H1 (cell line): ENCODE data around the gene ZNF366. TPM values are rescaled to one million over a fixed set of nuclear protein-coding genes. Genes with fewer than 3 reads are reported as not detected.

ENCODE experiments used
- CTCF ChIA-PET: fragments of 300-600 bp; sonication (Branson Sonifier 250); formaldehyde crosslinking; loops from one replicate; lab custom pipeline; 2021; ENCODE audit not compliant: partially characterized antibody; lab: Charles Lee
- POLR2A ChIA-PET: fragments of 300-600 bp; sonication (Branson Sonifier 250); formaldehyde crosslinking; loops from one replicate; lab custom pipeline; 2021; ENCODE audit warnings: inconsistent platforms; ENCODE audit not compliant: partially characterized antibody; lab: Charles Lee
- DNase-seq, 2 experiments: peaks; one replicate each; pipeline versions ENCODE4 v3.0.0 to v3.0.0-alpha.2; 2010 to 2022; ENCODE audit warnings: low spot score in 2 of 2, low read depth in 1 of 2, mixed read lengths in 1 of 2
- FAIRE-seq: peaks from 2 replicates; lab custom pipeline; 2011; peaks lifted over from hg19 to GRCh38; lab: Jason Lieb, UNC
- H2AFZ ChIP-seq: 2 replicates; pipeline ENCODE4 v1.8.1; 2012; ENCODE audit warnings: low read length, inconsistent platforms
- H2AK5ac ChIP-seq: 2 replicates; pipeline ENCODE4 v1.6.1; 2013; ENCODE audit warnings: low read depth, low read length
- H2BK120ac ChIP-seq: replicated peaks from 2 replicates; pipeline ENCODE3; 2013; ENCODE audit warnings: low read depth, low read length, inconsistent platforms
- H2BK12ac ChIP-seq: 2 replicates; pipeline ENCODE4 v1.6.1; 2013; ENCODE audit warnings: low read depth, low read length
- H2BK15ac ChIP-seq: 2 replicates; pipeline ENCODE4 v1.6.1; 2013; ENCODE audit warnings: low read length
- H2BK20ac ChIP-seq: 2 replicates; pipeline ENCODE4 v1.6.1; 2013; ENCODE audit warnings: low read length
- H2BK5ac ChIP-seq: 2 replicates; pipeline ENCODE4 v1.6.1; 2013; ENCODE audit warnings: low read depth, low read length
- H3K14ac ChIP-seq: 2 replicates; pipeline ENCODE4 v1.6.1; 2013; ENCODE audit warnings: inconsistent platforms; ENCODE audit not compliant: insufficient read length
- H3K18ac ChIP-seq: 2 replicates; pipeline ENCODE4 v1.6.1; 2013; ENCODE audit warnings: low read length; ENCODE audit errors: extremely low read depth
- H3K23ac ChIP-seq: 2 replicates; pipeline ENCODE4 v1.6.1; 2013; ENCODE audit warnings: inconsistent platforms; ENCODE audit not compliant: insufficient read length
- H3K23me2 ChIP-seq: 2 replicates; pipeline ENCODE4 v1.6.1; 2013; ENCODE audit warnings: low read depth, low read length
- H3K27ac ChIP-seq: 2 replicates; pipeline ENCODE4 v1.6.1; 2011; ENCODE audit warnings: low read depth, low read length, inconsistent platforms
- H3K27me3 ChIP-seq, 4 experiments: replicated peaks in 1 of 4; 1 replicate in 1 of 4; 2 replicates in 3 of 4; pipeline versions ENCODE4 v1.6.1 to v1.8.1; 2011 to 2013; ENCODE audit warnings: low read length in 3 of 4, mild to moderate bottlenecking in 3 of 4, inconsistent platforms in 2 of 4, mixed read lengths in 2 of 4, moderate library complexity in 1 of 4; ENCODE audit not compliant: control insufficient read depth in 3 of 4, insufficient read depth in 3 of 4; ENCODE audit errors: extremely low read depth in 1 of 4
- H3K36me3 ChIP-seq, 4 experiments: 2 replicates each; pipeline versions ENCODE4 v1.6.1 to v1.8.1; 2011 to 2013; ENCODE audit warnings: mild to moderate bottlenecking in 4 of 4, low read length in 3 of 4, moderate library complexity in 2 of 4, control low read depth in 1 of 4, inconsistent platforms in 1 of 4; ENCODE audit not compliant: insufficient read depth in 4 of 4, control insufficient read depth in 2 of 4
- H3K4ac ChIP-seq: replicated peaks from 2 replicates; pipeline ENCODE3; 2013; ENCODE audit warnings: low read length, low read depth, mixed read lengths, inconsistent platforms; ENCODE audit not compliant: insufficient read length
- H3K4me1 ChIP-seq, 4 experiments: replicated peaks in 1 of 4; 1 replicate in 1 of 4; 2 replicates in 3 of 4; pipeline versions ENCODE4 v1.6.1 to v1.8.1; 2011 to 2013; ENCODE audit warnings: low read length in 3 of 4, inconsistent platforms in 2 of 4, mixed read lengths in 1 of 4; ENCODE audit not compliant: insufficient read depth in 4 of 4, control insufficient read depth in 3 of 4
- H3K4me2 ChIP-seq, 2 experiments: 2 replicates each; pipeline versions ENCODE4 v1.6.1 to v1.8.1; 2011 to 2013; ENCODE audit warnings: low read depth in 2 of 2, low read length in 2 of 2, control low read depth in 1 of 2, inconsistent platforms in 1 of 2, mild to moderate bottlenecking in 1 of 2; ENCODE audit not compliant: insufficient read depth in 1 of 2
- H3K4me3 ChIP-seq, 4 experiments: fragments of 200-600, 300-600 bp in 1 of 4; sonication (generic), shearing (Covaris generic), sonication (Bioruptor Twin) in 1 of 4; 2 replicates each; pipeline versions ENCODE4 v1.5.1 to v1.8.1; 2011 to 2016; ENCODE audit warnings: low read length in 4 of 4, low read depth in 3 of 4, control low read depth in 2 of 4, inconsistent platforms in 2 of 4, mild to moderate bottlenecking in 2 of 4, mixed read lengths in 1 of 4, moderate library complexity in 1 of 4; ENCODE audit not compliant: insufficient read depth in 2 of 4; ENCODE audit errors: extremely low read depth in 1 of 4
- H3K56ac ChIP-seq: replicated peaks from 2 replicates; pipeline ENCODE3; 2013; ENCODE audit warnings: low read depth, mild to moderate bottlenecking, mixed read lengths, low read length, inconsistent platforms; ENCODE audit not compliant: insufficient read length
- H3K79me1 ChIP-seq: 2 replicates; pipeline ENCODE4 v1.6.1; 2013; ENCODE audit warnings: low read depth, low read length, control low read depth
- H3K79me2 ChIP-seq, 2 experiments: 2 replicates each; pipeline versions ENCODE4 v1.6.1 to v1.8.1; 2012 to 2013; ENCODE audit warnings: low read length in 2 of 2, mild to moderate bottlenecking in 2 of 2, inconsistent platforms in 1 of 2; ENCODE audit not compliant: insufficient read depth in 2 of 2, control insufficient read depth in 1 of 2
- H3K9ac ChIP-seq, 4 experiments: replicated peaks in 1 of 4; 1 replicate in 1 of 4; 2 replicates in 3 of 4; pipeline versions ENCODE4 v1.6.1 to v1.8.1; 2011 to 2013; ENCODE audit warnings: low read depth in 3 of 4, low read length in 3 of 4, control low read depth in 2 of 4, mild to moderate bottlenecking in 2 of 4, moderate library complexity in 2 of 4, inconsistent platforms in 1 of 4; ENCODE audit errors: extremely low read depth in 1 of 4
- H3K9me3 ChIP-seq, 2 experiments: 2 replicates each; pipeline versions ENCODE4 v1.6.1 to v1.8.1; 2012 to 2013; ENCODE audit warnings: mild to moderate bottlenecking in 2 of 2, moderate library complexity in 2 of 2, control low read depth in 1 of 2, inconsistent platforms in 1 of 2, low read depth in 1 of 2, low read length in 1 of 2, mixed read lengths in 1 of 2; ENCODE audit not compliant: insufficient read depth in 2 of 2
- H4K20me1 ChIP-seq, 2 experiments: replicated peaks in 1 of 2; 2 replicates each; pipeline versions ENCODE3 to v1.8.1; 2011 to 2013; ENCODE audit warnings: inconsistent platforms in 2 of 2, low read length in 2 of 2, mild to moderate bottlenecking in 1 of 2; ENCODE audit not compliant: insufficient read depth in 2 of 2, control insufficient read depth in 1 of 2
- H4K5ac ChIP-seq: 2 replicates; pipeline ENCODE4 v1.6.1; 2013; ENCODE audit warnings: low read length, low read depth, mixed read lengths, inconsistent platforms; ENCODE audit not compliant: insufficient read length
- H4K8ac ChIP-seq: 2 replicates; pipeline ENCODE4 v1.8.0; 2013; ENCODE audit warnings: mild to moderate bottlenecking, moderate library complexity, low read length, inconsistent platforms; ENCODE audit not compliant: insufficient read depth; ENCODE audit errors: extremely low read depth
- H4K91ac ChIP-seq: replicated peaks from 2 replicates; pipeline ENCODE3; 2013; ENCODE audit warnings: low read length, mixed read lengths, inconsistent platforms; ENCODE audit not compliant: insufficient read length
- BACH1 ChIP-seq: IDR thresholded peaks from 2 replicates; pipeline ENCODE4 v1.6.1; 2012; ENCODE audit warnings: low read length, improper control_type of control experiment
- CBX5 ChIP-seq: fragments of 300-800, 300-1000 bp; sonication (generic); IDR thresholded peaks from 2 replicates; pipeline ENCODE4 v1.7.1; 2016; ENCODE audit warnings: antibody characterized with exemption, low read length, low read depth
- CHD2 ChIP-seq: IDR thresholded peaks from 2 replicates; pipeline ENCODE4 v1.6.1; 2012; ENCODE audit warnings: low read length, improper control_type of control experiment
- EGR1 ChIP-seq: IDR thresholded peaks from 2 replicates; pipeline ENCODE4 v1.6.1; 2011; ENCODE audit warnings: low read depth, low read length, borderline replicate concordance
- EZH2 ChIP-seq: fragments of 200-600 bp; sonication (generic); IDR thresholded peaks from 2 replicates; pipeline ENCODE4 v1.7.1; 2012; ENCODE audit warnings: low read depth, mild to moderate bottlenecking, moderate library complexity, low read length, inconsistent platforms; ENCODE audit not compliant: severe bottlenecking
- JUN ChIP-seq: IDR thresholded peaks from 2 replicates; pipeline ENCODE4 v1.6.1; 2011; ENCODE audit warnings: low read depth, mild to moderate bottlenecking, improper control_type of control experiment, low read length
- MAFK ChIP-seq: IDR thresholded peaks from 2 replicates; pipeline ENCODE4 v1.6.1; 2012; ENCODE audit warnings: low read depth, mild to moderate bottlenecking, improper control_type of control experiment, low read length
- NANOG ChIP-seq: IDR thresholded peaks from 2 replicates; pipeline ENCODE4 v1.6.1; 2011; ENCODE audit warnings: low read length, low read depth, mild to moderate bottlenecking, inconsistent platforms; ENCODE audit not compliant: insufficient read depth, poor library complexity, severe bottlenecking
- POLR2AphosphoS5 ChIP-seq: IDR thresholded peaks from 2 replicates; pipeline ENCODE4 v1.6.1; 2011; ENCODE audit warnings: low read depth, low read length
- SAP30 ChIP-seq: fragments of 300-600 bp; sonication (generic); IDR thresholded peaks from 2 replicates; pipeline ENCODE4 v1.7.1; 2012; ENCODE audit warnings: low read length, moderate library complexity, mild to moderate bottlenecking, inconsistent platforms; ENCODE audit not compliant: insufficient read depth, insufficient replicate concordance
- SIRT6 ChIP-seq: IDR thresholded peaks from one replicate; pipeline ENCODE4 v1.7.1; 2012; ENCODE audit warnings: low read length, inconsistent platforms
- SIX5 ChIP-seq: IDR thresholded peaks from 2 replicates; pipeline ENCODE4 v1.6.1; 2011; ENCODE audit warnings: mild to moderate bottlenecking, low read depth, low read length
- TBP ChIP-seq: IDR thresholded peaks from 2 replicates; pipeline ENCODE4 v1.6.1; 2011; ENCODE audit warnings: low read depth, low read length, improper control_type of control experiment
- TEAD4 ChIP-seq: IDR thresholded peaks from 2 replicates; pipeline ENCODE4 v1.6.1; 2012; ENCODE audit warnings: low read depth, low read length, inconsistent platforms, mixed read lengths
- WGBS, 2 experiments: shearing (Covaris generic) in 1 of 2; methylation state at CpG; one replicate each; pipeline versions ENCODE4 v1.1.6 to v1.1.7; 2013 to 2015; ENCODE audit warnings: low lambda C conversion rate in 2 of 2, mixed read lengths in 2 of 2, inconsistent platforms in 1 of 2, low coverage in 1 of 2, missing lambda C conversion rate in 1 of 2; ENCODE audit not compliant: insufficient replicate concordance in 2 of 2, insufficient coverage in 1 of 2, insufficient read length in 1 of 2; ENCODE audit errors: extremely low coverage in 1 of 2, missing lambda C conversion rate in 1 of 2; 5-methylcytosine and 5-hydroxymethylcytosine counted together
- polyA plus RNA-seq, 7 experiments: library from polyadenylated mRNA; depleted of rRNA in 3 of 7; stranded (reverse) in 5 of 7; unstranded in 2 of 7; fragments of >200 nt in 5 of 7; fragments of 200-250 nt in 2 of 7; gene quantifications; 1 replicate in 5 of 7; 2 replicates in 1 of 7; 4 replicates in 1 of 7; pipeline versions ENCODE4 v1.2.1 to v1.2.3, GENCODE V29; 2011 to 2013; ENCODE audit warnings: missing spikeins in 2 of 7, mixed read lengths in 2 of 7
- total RNA-seq: library from RNA; stranded (reverse); fragmentation: NEBNext Ultra II Directional; extraction: Animal tissue kit (Norgen Biotek cat#: 25700); gene quantifications from 2 replicates; pipeline ENCODE4 v1.2.1, GENCODE V29; 2021
- TF ChIP-seq, protein P1 (sequence below): IDR thresholded peaks from 2 replicates; pipeline ENCODE4 v1.6.1; 2012; ENCODE audit warnings: inconsistent platforms

Gene ZNF366
- total and polyA plus RNA-seq, 2 of the 8 experiments (the other 6 are each of a cell fraction or from before 2014, with no cell fraction given): not detected

DNA sequence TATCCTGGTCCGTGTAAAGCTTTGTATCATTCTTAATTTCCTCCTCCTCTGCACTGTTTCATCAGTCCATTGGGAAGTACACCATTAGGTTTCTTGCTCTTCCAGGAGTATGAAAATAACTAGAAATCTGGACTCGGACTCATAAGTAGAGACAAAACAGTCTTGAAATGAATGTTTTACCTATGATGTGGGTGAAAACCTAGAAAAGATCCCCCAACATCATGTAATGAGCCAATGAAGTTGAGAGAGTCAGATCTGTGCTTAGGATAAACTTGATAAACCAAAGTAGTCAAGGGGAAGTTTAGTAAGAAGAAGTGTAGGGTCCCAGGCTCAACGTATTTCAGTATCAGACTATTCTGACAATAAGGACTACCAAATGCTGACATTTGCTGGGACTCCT, 25.2 kb downstream of the ZNF366 start:
- no peak overlapping the region for H4K5ac ChIP-seq
- H2BK15ac ChIP-seq: no peak overlapping the region
- H3K23ac ChIP-seq: no peak overlapping the region
- no peaks in the 10 kb centered on the region for H3K9me3 ChIP-seq
- CTCF ChIA-PET: no interaction called here
- H3K4me1 ChIP-seq: peaks cover 0 to 10% (median 6%) of the 10 kb centered on the region in 4 experiments; a peak in 2 of 7 replicates
- POLR2A ChIA-PET: interaction anchor here (1.0 kb wide), 1 partner anchor 23 kb away, joined by 3 read pairs; no protein-coding TSS in a partner anchor
- no peak overlapping the region for H4K8ac ChIP-seq
- 88% methylated on average over 3 of the region's 3 CpGs; no CpG with 5 or more reads in 1 of the 2 experiments for WGBS, 2 experiments
- H3K79me1 ChIP-seq: 0 out of 2 replicates have a peak, but pooled peaks cover 3% of the 10 kb centered on the region
- no peak overlapping the region for H3K27ac ChIP-seq
- no peak overlapping the region for H2BK20ac ChIP-seq
- no peak overlapping the region for H2BK5ac ChIP-seq
- FAIRE-seq: no peak
- H2AFZ ChIP-seq: no peak overlapping the region
- H3K4me3 ChIP-seq: no peak overlapping the region
- no peak for DNase-seq
- no peak overlapping the region for H3K56ac ChIP-seq
- no peak overlapping the region for H2BK120ac ChIP-seq
- H3K14ac ChIP-seq: no peak overlapping the region
- no peaks in the 10 kb centered on the region for H3K23me2 ChIP-seq
- no peak overlapping the region for H3K4ac ChIP-seq
- no peaks in the 10 kb centered on the region for H3K27me3 ChIP-seq
- H3K4me2 ChIP-seq: no peak overlapping the region
- H3K18ac ChIP-seq: no peak overlapping the region
- H3K9ac ChIP-seq: no peak overlapping the region
- H2BK12ac ChIP-seq: no peak overlapping the region
- no peaks in the 10 kb centered on the region for H3K79me2 ChIP-seq
- H4K91ac ChIP-seq: no peak overlapping the region
- no peaks in the 10 kb centered on the region for H4K20me1 ChIP-seq
- no peak overlapping the region for H2AK5ac ChIP-seq
- no peaks in the 10 kb centered on the region for H3K36me3 ChIP-seq
- TF ChIP-seq BACH1: no peak
- no peak for TF ChIP-seq TEAD4
- TF ChIP-seq SIX5: no peak
- no peak for TF ChIP-seq SAP30
- TF ChIP-seq CHD2: no peak
- TF ChIP-seq TBP: no peak
- no peak for TF ChIP-seq EZH2
- no peak for TF ChIP-seq MAFK
- TF ChIP-seq POLR2AphosphoS5: no peak
- TF ChIP-seq NANOG: no peak
- TF ChIP-seq EGR1: no peak
- TF ChIP-seq, protein P1, sequence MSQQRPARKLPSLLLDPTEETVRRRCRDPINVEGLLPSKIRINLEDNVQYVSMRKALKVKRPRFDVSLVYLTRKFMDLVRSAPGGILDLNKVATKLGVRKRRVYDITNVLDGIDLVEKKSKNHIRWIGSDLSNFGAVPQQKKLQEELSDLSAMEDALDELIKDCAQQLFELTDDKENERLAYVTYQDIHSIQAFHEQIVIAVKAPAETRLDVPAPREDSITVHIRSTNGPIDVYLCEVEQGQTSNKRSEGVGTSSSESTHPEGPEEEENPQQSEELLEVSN: no peak
- TF ChIP-seq SIRT6: no peak
- TF ChIP-seq CBX5: no peak
- TF ChIP-seq JUN: no peak
